Measurements from ENCODE around the gene ADA. TPM values are rescaled to one million over a fixed set of nuclear protein-coding genes. Genes with fewer than 3 reads are reported as not detected.

The ADA gene
- total and polyA plus RNA-seq, 9 of the 15 experiments (the other 6 are each of a cell fraction or from before 2014, with no cell fraction given): 2.4 to 26.1 (median 5.3) TPM

- TF ChIP-seq ID3 (CRISPR knock-in tag; IDR thresholded peaks at IDR 0.05): no peak
- TF ChIP-seq ID3 (tag; IDR thresholded peaks at IDR 0.05): no peak
- TF ChIP-seq E4F1 (CRISPR knock-in tag; IDR thresholded peaks at IDR 0.05; ENCODE audit: borderline replicate concordance): no peak
- TF ChIP-seq NCOR1 (IDR thresholded peaks at IDR 0.05): no peak
- TF ChIP-seq ZNF224 (CRISPR knock-in tag; IDR thresholded peaks at IDR 0.05): no peak
- no peak for TF ChIP-seq ARID3A (IDR thresholded peaks at IDR 0.05; ENCODE audit: borderline replicate concordance, low read depth, low read length)
- no peak for TF ChIP-seq PRPF4 (IDR thresholded peaks at IDR 0.05; ENCODE audit: insufficient read depth, low read depth, low read length, poor library complexity, severe bottlenecking)
- TF ChIP-seq FOXP4 (CRISPR knock-in tag; IDR thresholded peaks at IDR 0.05; ENCODE audit: borderline replicate concordance): no peak
- TF ChIP-seq ZKSCAN8 (CRISPR knock-in tag; IDR thresholded peaks at IDR 0.05): no peak
- no peak for TF ChIP-seq ZNF174 (CRISPR knock-in tag; IDR thresholded peaks at IDR 0.05)
- TF ChIP-seq CCAR2 (IDR thresholded peaks at IDR 0.05; ENCODE audit: low read depth, low read length): no peak
- TF ChIP-seq ZNF175 (CRISPR knock-in tag; IDR thresholded peaks at IDR 0.05; ENCODE audit: low read depth): no peak
- TF ChIP-seq ZNF212 (CRISPR knock-in tag; IDR thresholded peaks at IDR 0.05): no peak
- 0 out of 2 replicates have a peak, but pooled peaks have one; percentile 38 for TF ChIP-seq RB1 (IDR thresholded peaks at IDR 0.05; ENCODE audit: low read depth)
- no peak for TF ChIP-seq GATAD2A (IDR thresholded peaks at IDR 0.05)
- no peak for TF ChIP-seq ETS2 (tag; IDR thresholded peaks at IDR 0.05; ENCODE audit: borderline replicate concordance, poor library complexity, severe bottlenecking)
- TF ChIP-seq XRCC5 (IDR thresholded peaks at IDR 0.05; ENCODE audit: low read depth, low read length): no peak
- no peak for TF ChIP-seq SMARCA4 (IDR thresholded peaks at IDR 0.05)
Measured at GRCh38 chr20:44683263-44684046, 32.0 kb upstream of the ADA start (continued).
